Hematopoietic multipotent progenitor cell treated with erythropoietin and hydrocortisone succinate and interleukin-3 and kit ligand, for 4 days (in vitro differentiated cells): Measurements from ENCODE around the gene SH3PXD2B.
"Not testable (repeated sequence)": the region's sequence is repeated elsewhere in the genome, so short reads cannot be mapped to it uniquely, and the experiment has no call there.

Source experiments
- DNase-seq: peaks from one replicate; pipeline ENCODE4 v3.0.0-alpha.2; 2015

Gene SH3PXD2B

GRCh38 chr5:172362755-172363154 lies 91.6 kb downstream of the SH3PXD2B start:
- DNase-seq, result no peak

GRCh38 chr5:172361566-172362238 lies 92.6 kb downstream of the SH3PXD2B start:
- DNase-seq, result peak; percentile 13

GRCh38 chr5:172358345-172358744 lies 96.0 kb downstream of the SH3PXD2B start:
- no peak for DNase-seq

GRCh38 chr5:172356527-172356926 lies 97.8 kb downstream of the SH3PXD2B start:
- no peak for DNase-seq

- DNase-seq, result no peak
These were observed 98.3 kb downstream of the SH3PXD2B start for GRCh38 chr5:172356047-172356446.

GRCh38 chr5:172353846-172354245 lies 100.5 kb downstream of the SH3PXD2B start:
- DNase-seq, result no peak

- DNase-seq, result no peak
These were observed 101.0 kb downstream of the SH3PXD2B start for GRCh38 chr5:172353271-172353812.

GRCh38 chr5:172352526-172352925 lies 101.8 kb downstream of the SH3PXD2B start:
- not testable (repeated sequence) for DNase-seq

GRCh38 chr5:172351240-172351778 lies 103.0 kb downstream of the SH3PXD2B start:
- DNase-seq, result no peak

GRCh38 chr5:172350212-172351181 lies 103.8 kb downstream of the SH3PXD2B start:
- no peak for DNase-seq

GRCh38 chr5:172348733-172349132 lies 105.6 kb downstream of the SH3PXD2B start:
- DNase-seq, result not testable (repeated sequence)

- DNase-seq, result no peak
These were observed 106.2 kb downstream of the SH3PXD2B start for GRCh38 chr5:172348084-172348483.

- DNase-seq, result no peak
These were observed 106.8 kb downstream of the SH3PXD2B start for GRCh38 chr5:172347496-172348052.

- DNase-seq, result no peak
These were observed 108.4 kb downstream of the SH3PXD2B start for GRCh38 chr5:172345881-172346280.

- DNase-seq, result no peak
These were observed 109.4 kb downstream of the SH3PXD2B start for GRCh38 chr5:172344855-172345409.

GRCh38 chr5:172343741-172344140 lies 110.6 kb downstream of the SH3PXD2B start:
- DNase-seq, result no peak

- DNase-seq, result no peak
These were observed 111.4 kb downstream of the SH3PXD2B start for GRCh38 chr5:172342918-172343317.

GRCh38 chr5:172339264-172340180 lies 114.8 kb downstream of the SH3PXD2B start:
- no peak for DNase-seq

- no peak for DNase-seq
These were observed 117.5 kb downstream of the SH3PXD2B start for GRCh38 chr5:172336676-172337285.

GRCh38 chr5:172336264-172336663 lies 118.1 kb downstream of the SH3PXD2B start:
- DNase-seq, result no peak

GRCh38 chr5:172335721-172336120 lies 118.6 kb downstream of the SH3PXD2B start:
- DNase-seq, result no peak
